ENCODE data around the gene EN1. TPM values are rescaled to one million over a fixed set of nuclear protein-coding genes. Genes with fewer than 3 reads are reported as not detected.

EN1 gene
- total RNA-seq, 2 experiments from 2014 or later = not detected

- no peak overlapping the region for H3K27ac Mint-ChIP-seq
- CTCF ChIA-PET = no interaction called here
- ATAC-seq (ENCODE audit: poor library complexity) = no peak
These were observed 2.9 kb upstream of the EN1 start for GRCh38 chr2:118850168-118850900.

GRCh38 chr2:118849226-118850167 is 2.0 kb upstream of the EN1 start:
- intact Hi-C loops (cut with DNase I, micrococcal nuclease) = loop anchor here in 1 of 2 experiments (10.0 kb wide), 1 partner anchor 545 kb away; no protein-coding TSS in a partner anchor
- H3K9me3 Mint-ChIP-seq = no peaks in the 10 kb centered on the region

More at GRCh38 chr2:118850168-118850900, 2.9 kb upstream of the EN1 start:
- Mint-ChIP-seq H3K4me1 (ENCODE audit: low read depth) (peaks cover 35% of the 10 kb centered on the region), H3K27me3 (peaks cover 91% of the 10 kb centered on the region), H3K9me3 (no peaks in the 10 kb centered on the region), H3K4me3 (no peak overlapping the region), H3K36me3 (ENCODE audit: low read depth) (no peaks in the 10 kb centered on the region)
- Histone ChIP-seq H3K27me3 (ENCODE audit: control insufficient read depth in 1 of 2, insufficient read depth in 2 of 2, low read length in 2 of 2) (peaks cover 86 to 90% of the 10 kb centered on the region in 2 experiments), H3K36me3 (ENCODE audit: insufficient read depth, low read length) (no peaks in the 10 kb centered on the region), H3K27ac (ENCODE audit: low read depth in 1 of 2, low read length in 2 of 2) (no peak overlapping the region), H3K9me3 (ENCODE audit: control insufficient read depth in 1 of 2, insufficient read depth in 1 of 2, low read length in 2 of 2) (peaks cover 0 to 56% of the 10 kb centered on the region in 2 experiments), H3K4me1 (ENCODE audit: insufficient read depth, low read length) (peaks cover 51% of the 10 kb centered on the region), H3K4me3 (ENCODE audit: low read length) (no peak overlapping the region)
- POLR2A ChIA-PET = no interaction called here
- no peak for TF ChIP-seq CTCF (IDR thresholded peaks at IDR 0.05)
- intact Hi-C loops (cut with DNase I, micrococcal nuclease) = loop anchor here in 1 of 2 experiments (10.0 kb wide), 1 partner anchor 546 kb away; no protein-coding TSS in a partner anchor
- DNase-seq = no peak

More at GRCh38 chr2:118849226-118850167, 2.0 kb upstream of the EN1 start:
- POLR2A ChIA-PET = interaction anchor here (1.3 kb wide), 1 partner anchor 8 kb away, joined by 5 read pairs; no protein-coding TSS in a partner anchor
- H3K27ac ChIP-seq (ENCODE audit: low read depth in 1 of 2, low read length in 2 of 2) = no peak overlapping the region
- peaks cover 91% of the 10 kb centered on the region for H3K27me3 Mint-ChIP-seq
- no peak for ATAC-seq (ENCODE audit: poor library complexity)
- peaks cover 47% of the 10 kb centered on the region for H3K4me1 ChIP-seq (ENCODE audit: insufficient read depth, low read length)
- peaks cover 0 to 58% of the 10 kb centered on the region in 2 experiments for H3K9me3 ChIP-seq (ENCODE audit: control insufficient read depth in 1 of 2, insufficient read depth in 1 of 2, low read length in 2 of 2)
- no peak for TF ChIP-seq CTCF (IDR thresholded peaks at IDR 0.05)
- H3K4me3 Mint-ChIP-seq = peak overlapping the region; percentile 48
- no peaks in the 10 kb centered on the region for H3K36me3 ChIP-seq (ENCODE audit: insufficient read depth, low read length)
- H3K27me3 ChIP-seq (ENCODE audit: control insufficient read depth in 1 of 2, insufficient read depth in 2 of 2, low read length in 2 of 2) = peaks cover 86 to 90% of the 10 kb centered on the region in 2 experiments
- no peak overlapping the region for H3K27ac Mint-ChIP-seq
- peaks cover 43% of the 10 kb centered on the region for H3K4me1 Mint-ChIP-seq (ENCODE audit: low read depth)
- no peak overlapping the region for H3K4me3 ChIP-seq (ENCODE audit: low read length)
- CTCF ChIA-PET = no interaction called here
- H3K36me3 Mint-ChIP-seq (ENCODE audit: low read depth) = no peaks in the 10 kb centered on the region
- DNase-seq = no peak
